ENCODE measurements around the gene YLPM1.
A peak's percentile ranks its signal among the peaks of the same experiment; 100 is the strongest.

The YLPM1 gene

DNA sequence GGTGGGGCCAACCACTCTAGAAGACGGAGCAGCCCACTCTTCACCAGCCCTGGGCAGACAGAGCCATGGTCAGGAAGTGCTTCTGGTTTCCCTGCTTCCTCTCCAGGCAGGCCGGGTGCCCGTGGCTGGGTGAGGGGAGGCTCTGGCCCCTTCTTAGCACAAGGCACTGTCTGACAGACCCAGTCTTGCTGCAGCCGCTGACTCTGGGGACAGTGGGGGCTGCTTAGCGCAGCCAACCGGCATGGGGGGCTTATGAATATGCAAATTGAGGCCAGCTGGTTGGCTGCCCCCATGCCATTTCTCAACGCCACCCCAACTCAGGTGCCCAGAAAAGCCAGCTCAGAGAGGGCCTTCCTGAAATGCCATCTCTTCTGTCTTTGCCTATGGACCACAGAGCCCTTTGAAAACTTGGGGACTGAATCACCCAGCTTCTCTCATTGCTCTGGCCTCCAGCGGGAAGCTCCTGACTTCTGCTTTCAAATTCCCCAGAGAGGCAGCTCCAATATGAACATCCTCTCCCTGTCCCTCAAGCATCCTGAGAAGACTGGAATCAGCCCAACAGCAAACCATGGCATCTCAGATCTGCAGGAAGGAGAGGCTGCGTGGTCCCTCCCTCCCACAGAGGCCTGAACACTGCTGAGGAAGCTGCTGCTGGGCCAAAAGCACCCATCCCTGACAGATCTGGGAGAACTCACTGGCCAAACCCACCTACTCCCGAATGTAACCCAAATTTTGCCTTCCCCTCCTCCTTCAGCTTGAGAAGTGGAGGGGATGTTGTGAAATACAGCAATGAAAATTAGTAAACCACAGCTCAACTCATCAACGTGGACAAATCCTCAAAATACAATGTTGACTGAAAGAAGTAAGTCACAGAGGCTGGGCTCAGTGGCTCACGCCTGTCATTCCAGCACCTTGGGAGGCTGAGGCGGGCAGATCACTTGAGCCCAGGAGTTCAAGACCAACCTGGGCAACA, 113.1 kb downstream of the YLPM1 start, which contains the start of gene PROX2:
PROX2 (minus strand) TSS at position 205 of the 973 bp plus-strand sequence. CDS start 12,311 bp downstream, outside the sequence.
- DNase-seq, result peak; percentile 42

DNA sequence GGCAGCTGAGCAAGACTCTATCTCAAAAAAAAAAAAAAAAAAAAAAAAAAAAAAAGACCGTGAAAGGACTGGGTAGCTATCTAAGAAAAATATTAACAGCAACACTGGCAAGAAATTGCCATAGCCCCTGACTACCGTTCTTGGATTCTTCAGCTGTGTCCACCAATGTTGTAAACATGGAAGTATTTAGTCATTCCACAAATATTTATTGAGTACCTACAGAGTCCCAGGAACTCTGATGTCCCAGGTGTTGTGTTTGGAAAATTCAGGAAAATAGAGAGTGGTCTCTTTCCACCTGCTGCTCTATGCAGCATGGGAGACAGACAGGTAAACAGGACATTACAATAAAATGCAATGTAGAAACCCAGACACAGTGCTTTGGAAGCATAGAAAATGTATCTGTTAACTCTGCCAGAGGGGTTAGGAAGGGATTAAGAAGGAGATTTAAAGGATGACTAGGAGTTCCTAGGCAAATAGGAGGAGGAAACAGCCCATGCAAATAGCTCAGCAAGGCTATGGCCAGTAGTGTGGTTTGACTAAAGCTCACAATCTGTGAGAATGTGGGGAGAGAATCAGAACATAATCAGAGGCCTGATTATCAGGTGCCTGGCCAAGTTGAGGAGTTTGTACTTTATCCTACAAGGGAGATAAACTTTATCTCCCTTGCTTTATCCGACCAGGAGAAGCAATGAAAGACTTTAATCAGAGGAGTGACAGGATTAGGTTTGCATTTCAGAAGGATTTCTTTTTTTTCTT, 116.5 kb downstream of the YLPM1 start:
- DNase-seq, result no peak

DNA sequence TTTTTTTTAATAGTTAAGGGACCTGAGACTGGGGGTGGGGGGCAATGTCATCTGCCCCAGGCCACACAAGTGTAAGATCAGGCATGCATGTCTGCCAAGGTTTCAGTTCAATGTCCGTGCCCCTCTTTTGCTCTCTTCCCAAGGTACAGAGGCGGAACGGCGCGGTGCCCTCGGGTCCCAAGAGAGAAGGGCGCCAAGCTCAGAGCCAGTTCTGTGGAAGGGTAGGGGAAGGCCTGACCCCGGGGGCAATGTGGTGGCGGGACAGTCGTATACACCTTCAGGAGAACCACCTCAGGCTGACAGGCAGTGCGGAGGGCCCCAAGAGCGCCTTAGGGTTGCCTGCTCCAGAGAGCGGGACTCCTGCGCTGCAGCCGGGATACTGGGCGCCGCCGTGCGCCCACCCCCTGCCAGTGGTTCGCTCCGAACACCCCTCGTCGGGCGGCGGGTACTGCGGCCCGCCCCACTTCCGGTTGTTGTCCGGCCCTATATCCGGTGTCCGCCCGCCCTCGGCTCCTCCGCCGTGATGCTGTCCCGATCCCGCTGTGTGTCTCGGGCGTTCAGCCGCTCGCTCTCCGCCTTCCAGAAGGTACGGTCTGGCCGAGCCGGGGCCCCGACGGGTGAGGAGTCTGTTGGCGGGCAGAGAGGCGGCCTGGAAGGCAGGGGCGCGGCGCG, 118.5 kb downstream of the YLPM1 start, which contains the start of gene DLST:
DLST (plus strand) TSS at position 486 of the 672 bp plus-strand sequence; CDS start at position 524, 38 bp downstream.
- peak; percentile 86 for DNase-seq

DNA sequence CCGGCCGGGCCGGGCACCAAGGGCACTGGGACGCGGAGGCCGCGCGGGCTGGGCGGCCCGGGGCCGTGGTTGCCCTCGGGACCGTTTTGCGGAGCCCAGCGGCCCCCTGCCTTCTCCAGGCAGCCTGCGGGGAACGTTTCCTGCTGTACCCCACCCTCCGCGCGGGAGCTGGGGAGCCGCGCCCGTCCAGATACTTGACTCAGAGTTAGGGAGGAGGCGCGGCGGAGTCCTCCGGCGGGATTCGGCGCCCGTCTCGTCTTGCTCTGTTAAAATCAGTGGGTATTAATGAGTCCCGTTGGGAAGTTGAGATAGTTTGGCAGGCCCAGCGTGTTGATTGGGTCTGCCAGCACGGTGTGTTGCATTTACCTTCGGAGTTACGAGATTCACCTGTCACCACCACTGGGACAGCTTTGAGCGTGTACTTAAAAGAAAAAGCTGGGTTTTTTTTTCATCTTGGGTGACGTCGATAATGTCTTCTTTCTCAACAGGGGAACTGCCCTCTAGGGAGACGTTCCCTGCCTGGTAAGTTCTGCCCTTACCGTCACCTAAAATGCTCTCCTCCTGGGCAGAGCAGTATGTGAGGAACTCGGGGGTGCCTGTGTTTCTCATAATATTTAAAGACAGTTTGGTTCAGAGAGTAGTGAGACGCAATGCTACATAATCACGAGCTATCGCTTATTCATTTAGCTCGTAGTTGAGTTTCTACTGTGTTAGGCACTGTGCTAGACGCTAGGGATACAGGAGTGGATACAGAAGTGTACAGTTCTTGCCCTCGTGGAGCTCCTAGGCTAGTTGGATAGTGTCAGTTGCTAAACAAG, 119.2 kb downstream of the YLPM1 start:
- DNase-seq, result peak; percentile 65

All from CD4-positive, alpha-beta T cell treated with Interleukin-6 for 4 hours (primary cell).